ENCODE results near the gene FBXW5. TPM values are rescaled to one million over a fixed set of nuclear protein-coding genes. Genes with fewer than 3 reads are reported as not detected.

FBXW5 gene
- total RNA-seq, 1 donor from 2014 or later = 100.0 TPM

DNA sequence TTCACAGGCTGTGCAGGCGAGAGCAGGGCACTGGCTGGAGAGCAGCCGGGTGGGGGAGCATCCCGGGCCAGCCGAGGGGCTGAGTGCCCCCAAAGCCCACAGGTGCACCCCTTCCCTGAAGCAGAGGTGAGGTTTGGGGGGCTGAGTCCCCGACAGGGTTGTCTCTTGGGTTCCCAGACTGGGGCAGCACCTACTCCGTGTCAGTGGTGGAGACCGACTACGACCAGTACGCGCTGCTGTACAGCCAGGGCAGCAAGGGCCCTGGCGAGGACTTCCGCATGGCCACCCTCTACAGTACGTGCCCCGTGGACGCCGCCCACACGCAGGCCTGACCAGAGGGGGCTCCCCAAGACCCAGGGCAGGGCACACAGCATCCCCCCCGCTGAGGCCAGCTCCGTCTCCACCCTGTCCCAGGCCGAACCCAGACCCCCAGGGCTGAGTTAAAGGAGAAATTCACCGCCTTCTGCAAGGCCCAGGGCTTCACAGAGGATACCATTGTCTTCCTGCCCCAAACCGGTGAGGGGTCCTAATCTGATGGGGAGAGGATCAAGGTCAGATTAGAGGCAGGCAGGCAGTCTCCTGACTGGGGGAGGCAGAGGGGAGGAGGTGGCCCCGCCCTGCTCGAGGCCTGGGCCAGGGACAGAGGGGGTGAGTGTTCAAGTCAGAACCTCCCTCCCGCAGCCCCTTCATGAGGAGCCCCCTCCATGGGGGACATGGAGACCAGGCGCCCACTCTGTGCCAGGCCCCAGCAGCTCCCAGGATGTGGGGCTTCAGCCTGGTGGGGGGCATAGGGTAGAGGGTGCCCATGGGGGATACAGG lies 35.4 kb upstream of the FBXW5 start:
- Mint-ChIP-seq H3K27ac (ENCODE audit: unreplicated experiment) (no peak overlapping the region), H3K36me3 (ENCODE audit: low read depth, unreplicated experiment) (peaks cover 9% of the 10 kb centered on the region), H3K27me3 (ENCODE audit: unreplicated experiment) (peaks cover 11% of the 10 kb centered on the region), H3K4me3 (ENCODE audit: unreplicated experiment) (no peak overlapping the region), H3K4me1 (ENCODE audit: unreplicated experiment) (peaks cover 2% of the 10 kb centered on the region), H3K9me3 (ENCODE audit: unreplicated experiment) (no peaks in the 10 kb centered on the region)
- TF ChIP-seq, protein P1, sequence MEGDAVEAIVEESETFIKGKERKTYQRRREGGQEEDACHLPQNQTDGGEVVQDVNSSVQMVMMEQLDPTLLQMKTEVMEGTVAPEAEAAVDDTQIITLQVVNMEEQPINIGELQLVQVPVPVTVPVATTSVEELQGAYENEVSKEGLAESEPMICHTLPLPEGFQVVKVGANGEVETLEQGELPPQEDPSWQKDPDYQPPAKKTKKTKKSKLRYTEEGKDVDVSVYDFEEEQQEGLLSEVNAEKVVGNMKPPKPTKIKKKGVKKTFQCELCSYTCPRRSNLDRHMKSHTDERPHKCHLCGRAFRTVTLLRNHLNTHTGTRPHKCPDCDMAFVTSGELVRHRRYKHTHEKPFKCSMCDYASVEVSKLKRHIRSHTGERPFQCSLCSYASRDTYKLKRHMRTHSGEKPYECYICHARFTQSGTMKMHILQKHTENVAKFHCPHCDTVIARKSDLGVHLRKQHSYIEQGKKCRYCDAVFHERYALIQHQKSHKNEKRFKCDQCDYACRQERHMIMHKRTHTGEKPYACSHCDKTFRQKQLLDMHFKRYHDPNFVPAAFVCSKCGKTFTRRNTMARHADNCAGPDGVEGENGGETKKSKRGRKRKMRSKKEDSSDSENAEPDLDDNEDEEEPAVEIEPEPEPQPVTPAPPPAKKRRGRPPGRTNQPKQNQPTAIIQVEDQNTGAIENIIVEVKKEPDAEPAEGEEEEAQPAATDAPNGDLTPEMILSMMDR (IDR thresholded peaks at IDR 0.05; ENCODE audit: unreplicated experiment) = no peak
- no peak for DNase-seq (ENCODE audit: low spot score)

DNA sequence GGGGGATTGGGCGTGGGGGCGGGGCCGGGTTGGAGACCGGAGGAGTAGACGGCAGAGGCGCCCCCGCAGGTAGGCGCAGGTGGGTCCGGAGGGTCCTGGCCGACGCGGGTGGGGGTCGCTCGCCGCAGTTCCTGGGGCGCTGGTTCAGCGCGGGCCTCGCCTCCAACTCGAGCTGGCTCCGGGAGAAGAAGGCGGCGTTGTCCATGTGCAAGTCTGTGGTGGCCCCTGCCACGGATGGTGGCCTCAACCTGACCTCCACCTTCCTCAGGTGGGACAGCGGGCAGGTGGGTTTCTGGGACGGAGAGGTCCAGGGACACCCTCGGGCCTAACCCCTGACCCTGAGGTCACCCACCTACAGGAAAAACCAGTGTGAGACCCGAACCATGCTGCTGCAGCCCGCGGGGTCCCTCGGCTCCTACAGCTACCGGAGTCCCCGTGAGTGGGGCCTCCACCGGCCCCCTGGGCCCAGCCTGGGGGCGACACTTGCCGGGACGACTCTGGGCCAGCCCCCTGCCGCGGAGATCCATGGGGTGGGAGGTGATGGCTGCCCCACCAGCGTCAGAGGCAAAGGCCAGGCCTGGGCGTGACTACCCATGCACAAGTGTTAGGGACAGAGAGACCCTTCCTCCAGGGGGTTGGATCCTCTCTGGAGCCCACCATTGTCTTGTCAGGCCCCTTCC lies 34.5 kb upstream of the FBXW5 start:
- peaks cover 8% of the 10 kb centered on the region for H3K36me3 Mint-ChIP-seq (ENCODE audit: low read depth, unreplicated experiment)
- no peak overlapping the region for H3K27ac Mint-ChIP-seq (ENCODE audit: unreplicated experiment)
- TF ChIP-seq, protein P1 (IDR thresholded peaks at IDR 0.05; ENCODE audit: unreplicated experiment) = no peak
- H3K27me3 Mint-ChIP-seq (ENCODE audit: unreplicated experiment) = peaks cover 10% of the 10 kb centered on the region
- no peaks in the 10 kb centered on the region for H3K9me3 Mint-ChIP-seq (ENCODE audit: unreplicated experiment)
- no peak for DNase-seq (ENCODE audit: low spot score)
- H3K4me1 Mint-ChIP-seq (ENCODE audit: unreplicated experiment) = peaks cover 2% of the 10 kb centered on the region
- H3K4me3 Mint-ChIP-seq (ENCODE audit: unreplicated experiment) = no peak overlapping the region

DNA sequence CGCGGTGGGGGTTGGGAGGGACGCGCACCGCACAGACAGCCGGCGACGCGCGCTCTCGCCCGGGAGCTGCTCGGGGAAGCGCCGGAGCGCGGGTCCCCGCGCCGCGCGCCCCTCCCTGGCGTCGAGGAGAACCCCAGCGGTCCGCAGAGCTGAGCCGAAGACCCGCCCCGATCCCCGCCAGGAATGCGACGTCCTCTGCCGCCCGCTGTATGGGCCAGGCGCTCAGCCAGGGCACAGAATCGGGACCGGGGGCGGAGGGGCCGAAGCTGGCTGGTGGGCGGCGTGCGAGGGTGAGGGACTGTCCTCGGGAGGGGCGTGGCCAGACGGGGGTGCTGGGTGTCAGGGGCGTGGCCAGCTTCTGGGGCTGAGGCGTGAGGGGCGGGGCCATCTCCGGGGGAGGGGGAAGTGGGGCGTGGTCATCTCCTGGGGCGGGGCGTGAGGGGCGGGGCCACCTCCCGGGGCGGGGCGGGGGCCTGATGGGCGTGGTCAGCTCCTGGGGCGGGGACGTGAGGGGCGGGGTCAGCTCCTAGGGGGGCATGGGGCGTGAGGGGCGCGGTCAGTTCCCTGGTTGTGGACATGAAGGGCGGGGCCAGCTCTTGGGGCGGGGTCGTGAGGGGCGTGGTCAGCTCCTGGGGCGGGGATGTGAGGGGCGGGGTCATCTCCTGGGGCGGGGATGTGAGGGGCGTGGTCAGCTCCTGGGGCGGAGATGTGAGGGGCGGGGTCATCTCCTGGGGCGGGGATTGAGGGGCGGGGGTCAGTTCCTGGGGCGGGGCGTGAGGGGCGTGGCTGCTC lies 33.7 kb upstream of the FBXW5 start:
- Mint-ChIP-seq H3K4me3 (ENCODE audit: unreplicated experiment) (no peak overlapping the region), H3K36me3 (ENCODE audit: low read depth, unreplicated experiment) (peaks cover 4% of the 10 kb centered on the region), H3K9me3 (ENCODE audit: unreplicated experiment) (no peaks in the 10 kb centered on the region), H3K4me1 (ENCODE audit: unreplicated experiment) (no peaks in the 10 kb centered on the region), H3K27ac (ENCODE audit: unreplicated experiment) (no peak overlapping the region), H3K27me3 (ENCODE audit: unreplicated experiment) (peaks cover 8% of the 10 kb centered on the region)
- TF ChIP-seq, protein P1 (IDR thresholded peaks at IDR 0.05; ENCODE audit: unreplicated experiment) = no peak
- DNase-seq (ENCODE audit: low spot score) = peak; percentile 58

DNA sequence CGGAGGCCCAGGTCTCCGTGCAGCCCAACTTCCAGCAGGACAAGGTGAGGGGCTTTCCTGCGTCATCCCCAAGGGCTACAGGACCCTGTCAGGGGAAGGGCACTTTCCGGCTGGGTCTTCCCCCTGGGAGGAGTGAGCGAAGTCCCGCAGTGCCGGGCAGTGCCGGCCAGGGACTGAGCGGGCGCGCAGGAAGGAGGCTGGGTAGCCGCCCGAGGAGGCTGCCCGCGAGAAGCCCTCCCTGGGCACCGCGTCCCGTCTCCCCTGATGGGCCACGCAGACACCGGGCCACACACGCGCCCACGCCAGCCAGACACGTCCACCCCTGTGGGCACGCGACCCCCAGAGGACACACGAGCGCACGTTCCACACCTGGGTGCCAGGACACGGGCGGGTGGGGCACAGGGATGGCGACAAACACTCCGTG lies 33.1 kb upstream of the FBXW5 start:
- no peak for DNase-seq (ENCODE audit: low spot score)
- H3K36me3 Mint-ChIP-seq (ENCODE audit: low read depth, unreplicated experiment) = peaks cover 4% of the 10 kb centered on the region
- H3K4me1 Mint-ChIP-seq (ENCODE audit: unreplicated experiment) = no peaks in the 10 kb centered on the region
- peaks cover 8% of the 10 kb centered on the region for H3K27me3 Mint-ChIP-seq (ENCODE audit: unreplicated experiment)
- no peaks in the 10 kb centered on the region for H3K9me3 Mint-ChIP-seq (ENCODE audit: unreplicated experiment)
- H3K4me3 Mint-ChIP-seq (ENCODE audit: unreplicated experiment) = no peak overlapping the region
- no peak overlapping the region for H3K27ac Mint-ChIP-seq (ENCODE audit: unreplicated experiment)
- TF ChIP-seq, protein P1 (IDR thresholded peaks at IDR 0.05; ENCODE audit: unreplicated experiment) = no peak
